GM12878 (cell line): ENCODE results near the gene SOBP. TPM values are rescaled to one million over a fixed set of nuclear protein-coding genes. Genes with fewer than 3 reads are reported as not detected.

Experiments
- ATAC-seq: fragments of 200-7000 bp; cut with Tn5 transposase; 3 replicates; pipeline ENCODE4 v1.9.1; 2020; ENCODE audit warnings: mild to moderate bottlenecking, moderate library complexity
- BruUV-seq: library from RNA; stranded (reverse); fragments of 400-500 nt; replicated peaks from 2 replicates; lab custom pipeline; 2021; lab: Mats Ljungman, UMichigan
- CTCF ChIA-PET: fragments of 300-600 bp; sonication (Branson Sonifier 250); formaldehyde crosslinking; extraction: SDS; loops from one replicate; lab custom pipeline; 2021; ENCODE audit warnings: inconsistent platforms; lab: Yijun Ruan, JAX
- POLR2A ChIA-PET: fragments of 350-600 bp; formaldehyde crosslinking; extraction: SDS; loops from one replicate; lab custom pipeline; 2021; ENCODE audit warnings: inconsistent platforms; lab: Charles Lee
- RAD21 ChIA-PET: fragments of 300-600 bp; sonication (Branson Sonifier 250); formaldehyde crosslinking; loops from one replicate; lab custom pipeline; 2023; ENCODE audit warnings: antibody characterized with exemption; ENCODE audit not compliant: unreplicated experiment; lab: Charles Lee
- SMC1A ChIA-PET: fragments of 300-600 bp; sonication (Branson Sonifier 250); formaldehyde crosslinking; loops from one replicate; lab custom pipeline; 2023; ENCODE audit not compliant: unreplicated experiment, uncharacterized antibody; lab: Charles Lee
- DNase-seq: peaks from one replicate; pipeline ENCODE4 v3.0.0-alpha.2; 2011; ENCODE audit warnings: low read depth, low spot score
- FAIRE-seq: peaks from 3 replicates; lab custom pipeline; 2011; peaks lifted over from hg19 to GRCh38; lab: Jason Lieb, UNC
- H2AFZ ChIP-seq: 2 replicates; pipeline ENCODE4 v1.6.0; 2011; ENCODE audit warnings: low read depth, low read length, control low read depth; ENCODE audit not compliant: control insufficient read depth
- H3K27ac ChIP-seq: 2 replicates; pipeline ENCODE4 v1.5.1; 2011; ENCODE audit warnings: control low read depth; ENCODE audit not compliant: control insufficient read depth, insufficient read depth
- H3K27me3 ChIP-seq, 2 experiments: replicated peaks in 1 of 2; 2 replicates each; pipeline versions ENCODE4 v1.6.0 to v1.6.1; 2011; ENCODE audit warnings: low read length in 1 of 2; ENCODE audit not compliant: control insufficient read depth in 2 of 2, insufficient read depth in 2 of 2
- H3K36me3 ChIP-seq, 2 experiments: 2 replicates each; pipeline ENCODE4 v1.5.1; 2011; ENCODE audit warnings: low read length in 1 of 2; ENCODE audit not compliant: control insufficient read depth in 2 of 2, insufficient read depth in 2 of 2
- H3K4me1 ChIP-seq: 2 replicates; pipeline ENCODE4 v1.6.1; 2011; ENCODE audit warnings: mild to moderate bottlenecking, low read length, moderate library complexity, mixed read lengths; ENCODE audit not compliant: control insufficient read depth, insufficient read depth
- H3K4me2 ChIP-seq: 2 replicates; pipeline ENCODE4 v1.6.0; 2011; ENCODE audit warnings: control low read depth; ENCODE audit not compliant: control insufficient read depth, insufficient read depth
- H3K4me3 ChIP-seq: fragments of 200-600 bp; sonication (generic); 2 replicates; pipeline ENCODE4 v1.5.1; 2016
- H3K79me2 ChIP-seq: 2 replicates; pipeline ENCODE4 v1.6.0; 2011; ENCODE audit warnings: low read length; ENCODE audit not compliant: control insufficient read depth, insufficient read depth
- H3K9ac ChIP-seq: 2 replicates; pipeline ENCODE4 v1.8.0; 2011; ENCODE audit warnings: low read length, control low read depth, mixed read lengths; ENCODE audit not compliant: control insufficient read depth, insufficient read depth
- H3K9me3 ChIP-seq: replicated peaks from 3 replicates; pipeline ENCODE4 v1.5.1; 2011; ENCODE audit warnings: mild to moderate bottlenecking, low read length; ENCODE audit not compliant: control insufficient read depth, insufficient read depth
- H4K20me1 ChIP-seq: 2 replicates; pipeline ENCODE4 v1.6.0; 2011; ENCODE audit not compliant: control insufficient read depth, insufficient read depth
- BCLAF1 ChIP-seq: fragments of 450-650 bp; IDR thresholded peaks from 2 replicates; pipeline ENCODE4 v1.6.1; 2017; ENCODE audit warnings: antibody characterized with exemption, mild to moderate bottlenecking, moderate library complexity
- BMI1 ChIP-seq: fragments of 450-650 bp; IDR thresholded peaks from 2 replicates; pipeline ENCODE4 v1.6.1; 2016; ENCODE audit warnings: mild to moderate bottlenecking, moderate library complexity, borderline replicate concordance
- DPF2 ChIP-seq: fragments of 450-650 bp; IDR thresholded peaks from 2 replicates; pipeline ENCODE4 v1.6.1; 2017; ENCODE audit warnings: mild to moderate bottlenecking
- HDAC2 ChIP-seq: fragments of 200-600 bp; sonication (generic); IDR thresholded peaks from 2 replicates; pipeline ENCODE4 v1.6.1; 2017
- IKZF2 ChIP-seq, 2 experiments: fragments of 450-650 bp; IDR thresholded peaks; 2 replicates each; pipeline ENCODE4 v1.6.1; 2017; ENCODE audit warnings: mild to moderate bottlenecking in 2 of 2, moderate library complexity in 2 of 2
- LARP7 ChIP-seq: fragments of 450-650 bp; IDR thresholded peaks from 2 replicates; pipeline ENCODE4 v1.6.1; 2017; ENCODE audit warnings: mild to moderate bottlenecking
- MEF2A ChIP-seq: IDR thresholded peaks from 2 replicates; pipeline ENCODE4 v1.6.1; 2011; ENCODE audit warnings: low read depth, mild to moderate bottlenecking, low read length, moderate library complexity; ENCODE audit not compliant: insufficient read depth
- MLLT1 ChIP-seq: fragments of 450-650 bp; IDR thresholded peaks from 2 replicates; pipeline ENCODE4 v1.6.1; 2016; ENCODE audit warnings: mild to moderate bottlenecking
- NFIC ChIP-seq: IDR thresholded peaks from 2 replicates; pipeline ENCODE4 v1.6.1; 2012; ENCODE audit warnings: low read depth, mild to moderate bottlenecking, inconsistent platforms, low read length, moderate library complexity
- RAD21 ChIP-seq: IDR thresholded peaks from 2 replicates; pipeline ENCODE4 v1.6.1; 2011; ENCODE audit warnings: mild to moderate bottlenecking, low read depth, low read length, moderate library complexity; ENCODE audit not compliant: insufficient read depth
- SIN3A ChIP-seq: IDR thresholded peaks from 2 replicates; pipeline ENCODE4 v1.6.1; 2012; ENCODE audit warnings: low read depth, low read length, improper control_type of control experiment
- WGBS: methylation state at CpG from one replicate; pipeline ENCODE4 v1.1.6; 2016; ENCODE audit warnings: low lambda C conversion rate; ENCODE audit not compliant: insufficient replicate concordance, insufficient coverage; ENCODE audit errors: missing lambda C conversion rate; 5-methylcytosine and 5-hydroxymethylcytosine counted together
- in situ Hi-C: fragments of 300-500 bp; cut with MboI; formaldehyde crosslinking; loops from 9 replicates; pipeline ENCODE4 v1.14.3; 2018; ENCODE audit warnings: mixed read lengths
- intact Hi-C: fragments of 100-400 bp; cut with micrococcal nuclease; formaldehyde crosslinking; loops from one replicate; pipeline ENCODE4 v1.14.2; 2022; ENCODE audit not compliant: unreplicated experiment
- polyA plus RNA-seq, 11 experiments: library from polyadenylated mRNA; depleted of rRNA in 4 of 11; unstranded in 6 of 11; stranded (reverse) in 5 of 11; fragments of >200 nt; fragmentation: Nextera tagmentation in 4 of 11; fragmentation: Illumina TruSeq in 1 of 11; extraction: Ambion mirVana in 4 of 11; extraction: Trizol in 1 of 11; gene quantifications; 1 replicate in 1 of 11; 2 replicates in 10 of 11; pipeline versions ENCODE4 v1.2.1 to v1.2.3, GENCODE V29; 2011 to 2016; ENCODE audit warnings: inconsistent platforms in 2 of 11, missing spikeins in 2 of 11, low read depth in 1 of 11
- total RNA-seq, 4 experiments: library from RNA; depleted of rRNA in 3 of 4; stranded (reverse); fragments of >200 nt in 3 of 4; fragmentation: Illumina TruSeq in 1 of 4; extraction: Trizol in 1 of 4; gene quantifications; 2 replicates each; pipeline versions ENCODE4 v1.2.1 to v1.2.3, GENCODE V29; 2013 to 2021
- TF ChIP-seq, protein P1 (sequence below): fragments of 450-650 bp; IDR thresholded peaks from 2 replicates; pipeline ENCODE4 v1.6.1; 2018; ENCODE audit warnings: mild to moderate bottlenecking, low read depth, moderate library complexity; ENCODE audit not compliant: partially characterized antibody
- TF ChIP-seq, protein P2 (sequence below): IDR thresholded peaks from 2 replicates; pipeline ENCODE4 v1.6.1; 2011; ENCODE audit warnings: low read depth, mild to moderate bottlenecking, low read length, moderate library complexity, borderline replicate concordance; ENCODE audit errors: extremely low read depth

Gene SOBP
- total and polyA plus RNA-seq, 10 of the 15 experiments (the other 5 are each of a cell fraction or from before 2014, with no cell fraction given): 0.49 to 1.9 (median 0.78) TPM

DNA sequence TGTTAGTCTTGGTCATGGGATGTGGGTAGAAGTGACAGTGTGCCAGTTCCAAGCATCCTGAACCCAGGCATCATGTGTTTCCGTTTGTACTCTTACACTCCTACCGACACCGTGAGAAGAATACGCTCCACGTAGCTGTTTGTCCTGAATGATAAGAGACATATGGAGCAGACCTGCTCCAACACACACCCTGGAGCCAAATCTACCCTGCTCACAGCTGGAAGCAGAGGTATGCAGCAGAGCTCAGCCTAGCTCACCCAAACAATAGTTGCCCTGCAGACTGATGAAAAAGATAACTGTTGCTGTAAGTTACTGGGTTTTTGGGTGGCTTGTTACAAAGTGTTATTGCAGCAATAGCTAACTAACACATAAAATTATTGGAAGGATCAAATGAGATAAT, 16.3 kb upstream of the SOBP start:
- ATAC-seq (no peak), FAIRE-seq (no peak), DNase-seq (no peak)
- H3K4me1 ChIP-seq: no peaks in the 10 kb centered on the region
- POLR2A ChIA-PET: no interaction called here
- CTCF ChIA-PET: interaction anchor here (0.6 kb wide), 1 partner anchor 584 kb away, joined by 4 read pairs; no protein-coding TSS in a partner anchor
- no peak overlapping the region for H2AFZ ChIP-seq
- in situ Hi-C loops (no loop called here), intact Hi-C loops (no loop called here)
- 83% methylated on average over 5 of the region's 5 CpGs for WGBS
- no peak for TF ChIP-seq BMI1
- no peak for TF ChIP-seq DPF2
- TF ChIP-seq MLLT1: no peak
- TF ChIP-seq MEF2A: no peak
- no peak for TF ChIP-seq RAD21
- no peak for TF ChIP-seq NFIC
- TF ChIP-seq HDAC2: no peak
- TF ChIP-seq LARP7: no peak
- TF ChIP-seq, protein P1, sequence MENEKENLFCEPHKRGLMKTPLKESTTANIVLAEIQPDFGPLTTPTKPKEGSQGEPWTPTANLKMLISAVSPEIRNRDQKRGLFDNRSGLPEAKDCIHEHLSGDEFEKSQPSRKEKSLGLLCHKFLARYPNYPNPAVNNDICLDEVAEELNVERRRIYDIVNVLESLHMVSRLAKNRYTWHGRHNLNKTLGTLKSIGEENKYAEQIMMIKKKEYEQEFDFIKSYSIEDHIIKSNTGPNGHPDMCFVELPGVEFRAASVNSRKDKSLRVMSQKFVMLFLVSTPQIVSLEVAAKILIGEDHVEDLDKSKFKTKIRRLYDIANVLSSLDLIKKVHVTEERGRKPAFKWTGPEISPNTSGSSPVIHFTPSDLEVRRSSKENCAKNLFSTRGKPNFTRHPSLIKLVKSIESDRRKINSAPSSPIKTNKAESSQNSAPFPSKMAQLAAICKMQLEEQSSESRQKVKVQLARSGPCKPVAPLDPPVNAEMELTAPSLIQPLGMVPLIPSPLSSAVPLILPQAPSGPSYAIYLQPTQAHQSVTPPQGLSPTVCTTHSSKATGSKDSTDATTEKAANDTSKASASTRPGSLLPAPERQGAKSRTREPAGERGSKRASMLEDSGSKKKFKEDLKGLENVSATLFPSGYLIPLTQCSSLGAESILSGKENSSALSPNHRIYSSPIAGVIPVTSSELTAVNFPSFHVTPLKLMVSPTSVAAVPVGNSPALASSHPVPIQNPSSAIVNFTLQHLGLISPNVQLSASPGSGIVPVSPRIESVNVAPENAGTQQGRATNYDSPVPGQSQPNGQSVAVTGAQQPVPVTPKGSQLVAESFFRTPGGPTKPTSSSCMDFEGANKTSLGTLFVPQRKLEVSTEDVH: no peak
- TF ChIP-seq BCLAF1: no peak
- TF ChIP-seq, protein P2, sequence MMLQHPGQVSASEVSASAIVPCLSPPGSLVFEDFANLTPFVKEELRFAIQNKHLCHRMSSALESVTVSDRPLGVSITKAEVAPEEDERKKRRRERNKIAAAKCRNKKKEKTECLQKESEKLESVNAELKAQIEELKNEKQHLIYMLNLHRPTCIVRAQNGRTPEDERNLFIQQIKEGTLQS: no peak
- TF ChIP-seq IKZF2 (IDR thresholded peaks at IDR 0.05): no peak
- no peak for TF ChIP-seq SIN3A
- H3K79me2 ChIP-seq: no peaks in the 10 kb centered on the region
- RAD21 ChIA-PET: no interaction called here
- H3K9me3 ChIP-seq: no peaks in the 10 kb centered on the region
- no peaks in the 10 kb centered on the region for H3K36me3 ChIP-seq
- H3K27me3 ChIP-seq: peaks cover 0 to 4% of the 10 kb centered on the region in 2 experiments; a peak in 1 of 4 replicates
- H3K9ac ChIP-seq: no peak overlapping the region
- no peak overlapping the region for H3K4me2 ChIP-seq
- H3K4me3 ChIP-seq: no peak overlapping the region
- no TSS peak for BruUV-seq
- SMC1A ChIA-PET: interaction anchor here (0.6 to 1.8 kb wide), 2 partner anchors 92 to 238 kb away, joined by 3 to 4 read pairs; no protein-coding TSS in a partner anchor
- H4K20me1 ChIP-seq: no peaks in the 10 kb centered on the region
- no peak overlapping the region for H3K27ac ChIP-seq
